ENCODE data around the gene WDR48.

The WDR48 gene

DNA sequence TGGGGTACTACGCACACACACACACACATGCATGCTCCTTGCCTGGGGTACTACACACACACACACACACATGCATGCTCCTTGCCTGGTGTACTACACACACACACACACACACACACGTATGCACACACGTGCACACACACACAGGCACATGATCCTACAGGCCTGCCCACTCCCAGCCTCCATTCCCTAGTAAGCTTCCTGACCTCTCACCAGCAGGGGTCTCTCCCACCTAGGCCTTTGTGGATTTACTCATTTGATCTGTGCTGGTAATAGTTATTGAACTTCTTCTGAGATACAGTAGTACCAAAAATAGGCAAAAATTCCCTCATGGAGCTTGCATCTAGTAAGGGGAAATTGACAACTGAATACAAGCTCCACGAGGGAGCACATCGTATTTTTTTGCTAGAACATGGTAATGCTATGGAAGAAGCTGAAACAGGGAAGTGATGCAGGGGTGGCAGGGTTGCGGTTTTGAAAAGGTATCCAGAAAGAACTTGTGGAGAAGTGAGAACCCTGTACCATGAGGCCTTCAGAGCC lies 74.8 kb downstream of the WDR48 start:
- no peak for DNase-seq (ENCODE audit: low read depth)
- H3K4me3 ChIP-seq (ENCODE audit: control insufficient read depth, low read depth, low read length): no peak overlapping the region
- TF ChIP-seq, protein P1, sequence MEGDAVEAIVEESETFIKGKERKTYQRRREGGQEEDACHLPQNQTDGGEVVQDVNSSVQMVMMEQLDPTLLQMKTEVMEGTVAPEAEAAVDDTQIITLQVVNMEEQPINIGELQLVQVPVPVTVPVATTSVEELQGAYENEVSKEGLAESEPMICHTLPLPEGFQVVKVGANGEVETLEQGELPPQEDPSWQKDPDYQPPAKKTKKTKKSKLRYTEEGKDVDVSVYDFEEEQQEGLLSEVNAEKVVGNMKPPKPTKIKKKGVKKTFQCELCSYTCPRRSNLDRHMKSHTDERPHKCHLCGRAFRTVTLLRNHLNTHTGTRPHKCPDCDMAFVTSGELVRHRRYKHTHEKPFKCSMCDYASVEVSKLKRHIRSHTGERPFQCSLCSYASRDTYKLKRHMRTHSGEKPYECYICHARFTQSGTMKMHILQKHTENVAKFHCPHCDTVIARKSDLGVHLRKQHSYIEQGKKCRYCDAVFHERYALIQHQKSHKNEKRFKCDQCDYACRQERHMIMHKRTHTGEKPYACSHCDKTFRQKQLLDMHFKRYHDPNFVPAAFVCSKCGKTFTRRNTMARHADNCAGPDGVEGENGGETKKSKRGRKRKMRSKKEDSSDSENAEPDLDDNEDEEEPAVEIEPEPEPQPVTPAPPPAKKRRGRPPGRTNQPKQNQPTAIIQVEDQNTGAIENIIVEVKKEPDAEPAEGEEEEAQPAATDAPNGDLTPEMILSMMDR (IDR thresholded peaks at IDR 0.05; ENCODE audit: control insufficient read depth, insufficient read depth, low read depth, low read length, missing control alignments): peak; percentile 65

DNA sequence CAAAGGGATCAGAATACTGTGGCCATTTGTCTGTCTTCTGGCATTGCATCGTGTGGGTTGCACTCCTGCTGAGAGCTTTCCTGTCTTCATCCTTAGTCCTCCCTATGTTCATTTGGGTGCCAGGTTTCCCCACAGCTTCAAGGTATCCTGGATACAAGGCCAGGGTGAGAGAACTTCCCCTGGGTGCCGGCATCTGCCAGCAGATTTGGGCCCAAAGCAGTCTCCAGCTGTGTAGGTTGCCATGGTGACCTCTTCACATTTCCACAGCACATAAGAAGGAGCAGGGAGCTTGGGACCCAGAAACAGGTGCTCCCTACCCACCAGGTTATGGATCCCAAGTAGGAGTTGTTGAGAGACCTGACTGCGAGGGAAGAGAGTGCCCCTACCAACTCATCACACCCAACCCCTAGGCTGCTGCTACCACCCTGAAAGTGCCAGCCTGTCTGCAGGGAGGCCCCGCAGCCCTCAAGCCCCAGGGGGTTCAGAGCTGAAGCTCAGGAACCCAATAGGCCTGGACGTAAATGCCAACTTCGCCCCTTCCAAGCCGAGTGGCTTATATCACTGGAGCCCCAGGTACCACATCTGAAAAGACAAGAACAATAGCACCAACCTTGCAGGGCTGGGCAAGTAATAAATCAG lies 75.6 kb downstream of the WDR48 start:
- DNase-seq (ENCODE audit: low read depth): no peak
- TF ChIP-seq, protein P1 (IDR thresholded peaks at IDR 0.05; ENCODE audit: control insufficient read depth, insufficient read depth, low read depth, low read length, missing control alignments): no peak
- no peak overlapping the region for H3K4me3 ChIP-seq (ENCODE audit: control insufficient read depth, low read depth, low read length)

DNA sequence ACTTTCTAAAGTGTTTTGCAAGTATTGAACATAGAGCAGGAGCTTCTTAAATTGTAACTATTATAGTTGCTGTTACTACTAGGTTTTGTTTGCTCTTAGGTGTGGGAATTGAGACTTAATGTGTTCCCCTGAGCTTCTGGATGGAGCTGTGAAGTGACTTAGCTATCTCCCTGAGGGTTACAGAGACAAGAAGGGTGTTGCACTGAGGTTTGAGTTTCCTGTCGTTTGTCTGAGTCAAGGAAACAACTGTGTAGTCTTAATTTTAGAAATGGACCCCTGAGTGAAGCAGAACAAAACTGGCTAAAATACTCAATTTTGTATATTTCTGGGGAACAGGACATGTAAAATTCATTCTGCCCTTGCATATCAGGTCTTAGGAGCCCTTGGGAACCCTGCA lies 76.1 kb downstream of the WDR48 start:
- no peak for DNase-seq (ENCODE audit: low read depth)
- H3K4me3 ChIP-seq (ENCODE audit: control insufficient read depth, low read depth, low read length): no peak overlapping the region
- TF ChIP-seq, protein P1 (IDR thresholded peaks at IDR 0.05; ENCODE audit: control insufficient read depth, insufficient read depth, low read depth, low read length, missing control alignments): no peak

DNA sequence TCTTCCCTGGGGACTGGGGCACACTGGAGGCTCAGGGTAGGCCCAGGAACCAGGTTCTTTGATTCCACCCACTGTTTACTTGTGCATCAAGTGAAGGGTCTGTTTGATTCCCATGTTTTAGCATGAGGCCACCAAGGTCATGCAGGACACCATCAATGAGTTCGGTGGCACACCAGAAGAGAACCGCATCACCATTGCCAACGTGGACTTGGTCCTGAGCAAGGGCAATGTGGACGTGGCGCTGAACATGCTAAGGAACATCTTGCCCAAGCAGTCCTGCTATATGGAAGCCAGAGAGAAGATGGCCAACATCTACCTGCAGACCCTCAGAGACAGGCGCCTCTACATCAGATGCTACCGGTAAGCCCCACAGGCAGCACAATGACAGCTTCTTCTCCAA lies 77.1 kb downstream of the WDR48 start:
- TF ChIP-seq, protein P1 (IDR thresholded peaks at IDR 0.05; ENCODE audit: control insufficient read depth, insufficient read depth, low read depth, low read length, missing control alignments): no peak
- H3K4me3 ChIP-seq (ENCODE audit: control insufficient read depth, low read depth, low read length): no peak overlapping the region
- no peak for DNase-seq (ENCODE audit: low read depth)

DNA sequence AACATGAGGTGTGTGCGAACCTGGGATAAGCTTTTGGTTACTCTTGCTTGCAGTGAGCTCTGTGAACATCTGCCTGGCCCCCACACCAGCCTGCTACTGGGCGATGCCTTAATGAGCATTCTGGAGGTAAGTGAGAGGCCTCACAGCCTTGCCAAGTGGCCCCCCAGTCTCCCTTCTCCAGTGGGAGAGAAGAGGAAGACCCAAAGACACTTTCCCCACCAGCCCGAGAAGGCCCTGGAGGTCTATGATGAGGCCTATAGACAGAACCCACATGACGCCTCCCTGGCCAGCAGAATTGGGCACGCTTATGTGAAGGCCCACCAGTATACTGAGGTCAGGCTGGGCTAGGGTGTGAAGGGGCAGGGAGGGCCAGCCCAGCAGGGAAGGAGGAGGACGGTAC lies 78.2 kb downstream of the WDR48 start:
- no peak overlapping the region for H3K4me3 ChIP-seq (ENCODE audit: control insufficient read depth, low read depth, low read length)
- TF ChIP-seq, protein P1 (IDR thresholded peaks at IDR 0.05; ENCODE audit: control insufficient read depth, insufficient read depth, low read depth, low read length, missing control alignments): no peak
- no peak for DNase-seq (ENCODE audit: low read depth)

DNA sequence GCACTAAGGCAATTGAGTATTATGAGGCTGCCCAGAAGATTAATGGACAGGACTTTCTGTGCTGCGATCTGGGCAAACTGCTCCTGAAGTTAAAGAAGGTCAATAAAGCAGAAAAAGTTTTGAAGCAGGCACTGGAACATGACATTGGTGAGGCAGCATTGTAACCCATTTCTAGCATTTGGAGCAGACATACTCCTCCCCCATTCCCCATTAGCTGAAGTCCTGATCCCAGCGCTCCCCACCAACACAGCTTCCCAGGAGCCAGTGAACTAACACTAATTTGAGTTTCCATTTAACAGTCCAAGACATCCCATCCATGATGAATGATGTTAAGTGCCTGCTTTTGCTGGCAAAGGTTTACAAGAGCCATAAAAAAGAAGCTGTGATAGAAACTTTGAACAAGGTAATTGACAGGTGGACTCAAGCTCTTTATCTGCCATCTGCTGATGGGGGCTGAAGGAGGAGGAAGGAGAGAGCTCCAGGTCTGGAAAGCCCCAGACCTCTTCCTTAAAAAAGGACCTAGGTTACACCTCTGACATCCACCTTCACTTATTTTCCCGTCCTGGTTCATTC lies 79.0 kb downstream of the WDR48 start:
- no peak for DNase-seq (ENCODE audit: low read depth)
- no peak overlapping the region for H3K4me3 ChIP-seq (ENCODE audit: control insufficient read depth, low read depth, low read length)
- TF ChIP-seq, protein P1 (IDR thresholded peaks at IDR 0.05; ENCODE audit: control insufficient read depth, insufficient read depth, low read depth, low read length, missing control alignments): no peak
